Activated B cell treated with CpG ODN at 0.5 μM for 24 hours (primary cell): ENCODE results near the gene P2RY8. TPM values are rescaled to one million over a fixed set of nuclear protein-coding genes. Genes with fewer than 3 reads are reported as not detected.

Experiments used
- ATAC-seq: fragments of 200-7000 bp; cut with Tn5 transposase; one replicate; pipeline ENCODE4 v1.10.0; 2021; ENCODE audit warnings: low read depth, mild to moderate bottlenecking, moderate library complexity
- CTCF ChIA-PET: fragments of 350-600 bp; sonication (Branson Sonifier 250); formaldehyde crosslinking; loops from one replicate; lab custom pipeline; 2021; ENCODE audit warnings: antibody characterized with exemption; lab: Charles Lee
- POLR2A ChIA-PET: fragments of 350-600 bp; sonication (Branson Sonifier 250); formaldehyde crosslinking; loops from one replicate; lab custom pipeline; 2021; ENCODE audit warnings: antibody characterized with exemption; lab: Charles Lee
- DNase-seq: peaks from one replicate; pipeline ENCODE4 v3.0.0; 2022
- H3K27ac Mint-ChIP-seq: one replicate; pipeline ENCODE4 v1.8.0; 2020; ENCODE audit warnings: mixed read lengths
- H3K27me3 Mint-ChIP-seq: one replicate; pipeline ENCODE4 v1.8.0; 2021; ENCODE audit warnings: mixed read lengths
- H3K36me3 Mint-ChIP-seq: one replicate; pipeline ENCODE4 v1.8.0; 2021; ENCODE audit warnings: low read depth, mixed read lengths
- H3K4me1 Mint-ChIP-seq: one replicate; pipeline ENCODE4 v1.8.0; 2021; ENCODE audit warnings: mixed read lengths
- H3K4me3 Mint-ChIP-seq: one replicate; pipeline ENCODE4 v1.8.0; 2020; ENCODE audit warnings: mild to moderate bottlenecking, mixed read lengths
- H3K9me3 Mint-ChIP-seq: one replicate; pipeline ENCODE4 v1.8.0; 2020; ENCODE audit warnings: mixed read lengths
- CTCF ChIP-seq: fragments of 200-600 bp; IDR thresholded peaks from one replicate; pipeline ENCODE4 v1.8.0; 2022; ENCODE audit warnings: antibody characterized with exemption, mild to moderate bottlenecking
- intact Hi-C: fragments of 100-400 bp; cut with micrococcal nuclease; formaldehyde crosslinking; loops from one replicate; pipeline ENCODE4 v1.15.1; 2024
- total RNA-seq: library from RNA; stranded (reverse); gene quantifications from 2 replicates; pipeline ENCODE4 v1.2.3, GENCODE V29; 2022

P2RY8 gene
- total RNA-seq, 1 donor from 2014 or later, result 332 TPM

- intact Hi-C loops, result loop anchor here (10.0 kb wide), 1 partner anchor 1074 kb away; no protein-coding TSS in a partner anchor
These were observed 5.7 kb downstream of the P2RY8 start for GRCh38 chrX:1531096-1531890.

DNA sequence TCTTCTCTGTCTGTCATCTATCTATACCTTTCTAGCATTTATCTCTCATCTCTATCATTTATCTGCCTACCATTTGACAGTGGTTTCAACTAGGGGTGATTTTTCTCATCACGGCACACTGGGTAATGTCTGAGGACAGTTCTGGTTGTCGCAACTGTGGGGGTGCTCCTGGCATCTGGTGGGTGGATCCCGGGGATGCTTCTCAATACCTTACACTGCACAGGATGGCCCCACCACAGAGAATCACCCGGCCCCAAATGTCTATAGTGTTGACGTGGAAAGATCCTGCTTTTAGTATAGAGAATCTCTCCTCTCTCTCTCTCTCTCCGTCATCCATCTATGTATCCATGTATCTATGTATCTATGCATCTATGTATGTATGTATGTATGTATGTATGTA, 7.2 kb downstream of the P2RY8 start:
- intact Hi-C loops, result loop anchor here (10.0 kb wide), 1 partner anchor 1075 kb away; no protein-coding TSS in a partner anchor
- H3K4me3 Mint-ChIP-seq, result no peak overlapping the region
- DNase-seq (no peak), ATAC-seq (no peak)
- peaks cover 10% of the 10 kb centered on the region for H3K4me1 Mint-ChIP-seq
- ChIA-PET POLR2A (no interaction called here), CTCF (no interaction called here)
- H3K9me3 Mint-ChIP-seq, result no peaks in the 10 kb centered on the region
- no peaks in the 10 kb centered on the region for H3K27me3 Mint-ChIP-seq
- TF ChIP-seq CTCF, result no peak
- no peak overlapping the region for H3K27ac Mint-ChIP-seq
- peaks cover 11% of the 10 kb centered on the region for H3K36me3 Mint-ChIP-seq

More at GRCh38 chrX:1531096-1531890, 5.7 kb downstream of the P2RY8 start:
- Mint-ChIP-seq H3K9me3 (no peaks in the 10 kb centered on the region), H3K27me3 (no peaks in the 10 kb centered on the region), H3K36me3 (peaks cover 22% of the 10 kb centered on the region), H3K4me3 (no peak overlapping the region), H3K27ac (no peak overlapping the region), H3K4me1 (peaks cover 10% of the 10 kb centered on the region)
- ChIA-PET CTCF (no interaction called here), POLR2A (no interaction called here)
- no peak for ATAC-seq
- DNase-seq, result peak; percentile 12
- no peak for TF ChIP-seq CTCF

- no peak for TF ChIP-seq CTCF
- no peak overlapping the region for H3K4me3 Mint-ChIP-seq
- intact Hi-C loops, result no loop called here
- H3K36me3 Mint-ChIP-seq, result peaks cover 10% of the 10 kb centered on the region
- H3K27ac Mint-ChIP-seq, result no peak overlapping the region
- ChIA-PET CTCF (no interaction called here), POLR2A (no interaction called here)
- peaks cover 10% of the 10 kb centered on the region for H3K4me1 Mint-ChIP-seq
- DNase-seq (no peak), ATAC-seq (no peak)
- H3K27me3 Mint-ChIP-seq, result no peaks in the 10 kb centered on the region
- no peaks in the 10 kb centered on the region for H3K9me3 Mint-ChIP-seq
These were observed 7.7 kb downstream of the P2RY8 start for GRCh38 chrX:1529328-1529727.

DNA sequence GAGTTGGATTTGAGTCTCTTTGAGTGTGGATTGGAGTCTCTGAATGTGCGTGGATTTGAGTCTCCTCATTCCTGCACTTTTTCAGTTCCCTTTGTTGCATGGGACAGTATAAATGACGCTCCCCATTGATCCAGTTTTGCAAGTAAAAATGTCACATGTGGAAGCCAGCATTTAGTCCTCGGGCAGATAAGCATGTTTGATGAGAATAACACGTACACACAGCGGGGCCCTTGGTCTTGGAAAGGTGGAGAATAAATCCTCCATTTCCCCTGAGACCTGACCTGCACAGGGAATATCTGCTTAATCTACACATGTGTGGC, 8.1 kb downstream of the P2RY8 start:
- H3K36me3 Mint-ChIP-seq, result peaks cover 8% of the 10 kb centered on the region
- intact Hi-C loops, result no loop called here
- no peak for ATAC-seq
- DNase-seq, result peak; percentile 4
- H3K27ac Mint-ChIP-seq, result no peak overlapping the region
- H3K4me3 Mint-ChIP-seq, result no peak overlapping the region
- TF ChIP-seq CTCF, result no peak
- POLR2A ChIA-PET, result no interaction called here
- CTCF ChIA-PET, result no interaction called here
- no peaks in the 10 kb centered on the region for H3K27me3 Mint-ChIP-seq
- H3K9me3 Mint-ChIP-seq, result no peaks in the 10 kb centered on the region
- peaks cover 8% of the 10 kb centered on the region for H3K4me1 Mint-ChIP-seq

DNA sequence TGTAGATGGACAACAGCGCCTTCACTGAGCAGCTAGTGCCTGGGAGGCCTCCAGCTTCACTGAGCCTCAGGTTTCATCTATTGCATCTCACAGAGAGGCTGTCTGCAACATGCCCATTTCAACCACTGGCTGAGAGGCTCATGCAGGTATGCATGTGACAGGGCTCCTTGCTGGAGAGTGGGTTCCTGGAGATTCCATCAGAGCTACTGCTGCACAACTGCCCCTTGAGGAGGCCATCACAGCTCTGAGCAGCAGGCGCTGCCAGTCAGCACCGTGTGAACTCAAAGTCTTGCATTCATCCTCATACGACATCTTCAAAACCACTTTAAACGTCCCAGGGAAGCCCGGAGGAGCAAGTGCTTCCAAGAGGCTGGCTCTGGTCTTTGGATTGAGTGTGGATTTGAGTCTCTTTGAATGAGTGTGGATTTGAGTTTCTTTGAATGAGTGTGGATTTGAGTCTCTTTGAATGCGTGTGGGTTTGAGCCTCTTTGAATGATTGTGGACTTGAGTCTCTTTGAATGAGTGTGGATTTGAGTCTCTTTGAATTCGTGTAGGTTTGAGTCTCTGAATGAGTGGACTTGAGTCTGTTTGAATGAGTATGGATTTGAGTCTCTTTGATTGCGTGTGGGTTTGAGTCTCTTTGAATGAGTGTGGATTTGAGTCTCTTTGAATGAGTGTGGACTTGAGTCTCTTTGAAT, 8.7 kb downstream of the P2RY8 start:
- ATAC-seq, result no peak
- intact Hi-C loops, result no loop called here

More for the DNA sequence above, 8.7 kb downstream of the P2RY8 start:
- no peaks in the 10 kb centered on the region for H3K9me3 Mint-ChIP-seq
- no peaks in the 10 kb centered on the region for H3K27me3 Mint-ChIP-seq
- POLR2A ChIA-PET, result no interaction called here
- H3K27ac Mint-ChIP-seq, result no peak overlapping the region
- peaks cover 8% of the 10 kb centered on the region for H3K36me3 Mint-ChIP-seq
- H3K4me3 Mint-ChIP-seq, result no peak overlapping the region
- peaks cover 9% of the 10 kb centered on the region for H3K4me1 Mint-ChIP-seq
- CTCF ChIA-PET, result no interaction called here
- no peak for TF ChIP-seq CTCF
- peak; percentile 12 for DNase-seq
